Ovary (tissue), 3 donors: ENCODE data around the gene PKD2.

Source experiments
- EP300 ChIP-seq: sonication (generic); formaldehyde crosslinking; IDR thresholded peaks from one replicate; pipeline ENCODE4 v1.6.1; 2017; ENCODE audit warnings: antibody characterized with exemption
- POLR2A ChIP-seq: fragments of 450-650 bp; IDR thresholded peaks from one replicate; pipeline ENCODE4 v1.6.1; 2017; ENCODE audit warnings: antibody characterized with exemption, mild to moderate bottlenecking, moderate library complexity
- TF ChIP-seq, protein P1 (sequence below), 3 donors: fragments of 450-650 bp in 2 of 3; fragments of 200-600 bp in 1 of 3; IDR thresholded peaks; one replicate each; pipeline versions ENCODE4 v1.5.1 to v1.8.0; 2016 to 2022; ENCODE audit warnings: antibody characterized with exemption in 3 of 3, mild to moderate bottlenecking in 1 of 3
- donor health status: DM: no; HTN: no; CAD: no.

DNA sequence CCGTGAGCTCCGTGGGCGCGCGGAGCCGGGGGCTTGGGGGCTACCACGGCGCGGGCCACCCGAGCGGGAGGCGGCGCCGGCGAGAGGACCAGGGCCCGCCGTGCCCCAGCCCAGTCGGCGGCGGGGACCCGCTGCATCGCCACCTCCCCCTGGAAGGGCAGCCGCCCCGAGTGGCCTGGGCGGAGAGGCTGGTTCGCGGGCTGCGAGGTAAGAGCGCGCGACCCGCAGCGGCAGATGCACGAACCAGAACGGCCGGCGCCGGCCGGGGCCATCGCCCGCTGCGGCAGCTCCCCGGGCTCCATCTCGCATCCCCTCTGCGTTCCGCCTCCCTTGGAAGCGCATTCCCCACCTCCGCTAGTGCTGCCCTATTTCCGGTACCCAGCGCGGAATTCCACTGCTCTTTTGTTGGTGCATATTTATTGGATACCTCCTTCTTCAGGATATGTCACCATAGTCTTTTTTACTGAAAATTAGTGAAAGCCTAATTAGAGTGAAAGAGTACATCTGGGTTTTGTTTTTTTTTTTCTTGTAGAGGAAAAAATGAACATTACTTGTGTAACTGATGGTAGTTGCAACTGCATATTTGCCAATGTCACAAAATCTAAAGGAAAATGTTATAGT lies 797 bp downstream of the PKD2 start:
- TF ChIP-seq, protein P1, sequence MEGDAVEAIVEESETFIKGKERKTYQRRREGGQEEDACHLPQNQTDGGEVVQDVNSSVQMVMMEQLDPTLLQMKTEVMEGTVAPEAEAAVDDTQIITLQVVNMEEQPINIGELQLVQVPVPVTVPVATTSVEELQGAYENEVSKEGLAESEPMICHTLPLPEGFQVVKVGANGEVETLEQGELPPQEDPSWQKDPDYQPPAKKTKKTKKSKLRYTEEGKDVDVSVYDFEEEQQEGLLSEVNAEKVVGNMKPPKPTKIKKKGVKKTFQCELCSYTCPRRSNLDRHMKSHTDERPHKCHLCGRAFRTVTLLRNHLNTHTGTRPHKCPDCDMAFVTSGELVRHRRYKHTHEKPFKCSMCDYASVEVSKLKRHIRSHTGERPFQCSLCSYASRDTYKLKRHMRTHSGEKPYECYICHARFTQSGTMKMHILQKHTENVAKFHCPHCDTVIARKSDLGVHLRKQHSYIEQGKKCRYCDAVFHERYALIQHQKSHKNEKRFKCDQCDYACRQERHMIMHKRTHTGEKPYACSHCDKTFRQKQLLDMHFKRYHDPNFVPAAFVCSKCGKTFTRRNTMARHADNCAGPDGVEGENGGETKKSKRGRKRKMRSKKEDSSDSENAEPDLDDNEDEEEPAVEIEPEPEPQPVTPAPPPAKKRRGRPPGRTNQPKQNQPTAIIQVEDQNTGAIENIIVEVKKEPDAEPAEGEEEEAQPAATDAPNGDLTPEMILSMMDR (IDR thresholded peaks at IDR 0.05), result no peak
- no peak for TF ChIP-seq POLR2A
- TF ChIP-seq EP300, result no peak
